H9 (cell line): ENCODE data around the gene TSTD2. TPM values are rescaled to one million over a fixed set of nuclear protein-coding genes. Genes with fewer than 3 reads are reported as not detected.

Experiments
- DNase-seq: peaks from one replicate; pipeline ENCODE4 v3.0.0-alpha.2; 2017
- H2AFZ ChIP-seq: one replicate; pipeline ENCODE4 v1.6.1; 2013; ENCODE audit warnings: mild to moderate bottlenecking, low read length, control low read depth, moderate library complexity
- H2AK5ac ChIP-seq: 2 replicates; pipeline ENCODE4 v1.6.1; 2013; ENCODE audit warnings: low read length, control low read depth, mixed read lengths; ENCODE audit not compliant: insufficient read length
- H2BK120ac ChIP-seq: one replicate; pipeline ENCODE4 v1.6.1; 2013; ENCODE audit warnings: low read depth, mild to moderate bottlenecking, low read length, control low read depth, inconsistent platforms; ENCODE audit not compliant: poor library complexity, severe bottlenecking
- H2BK12ac ChIP-seq: 2 replicates; pipeline ENCODE4 v1.6.1; 2013; ENCODE audit warnings: low read length, control low read depth, mixed read lengths, low read depth; ENCODE audit not compliant: insufficient read length
- H2BK15ac ChIP-seq: 2 replicates; pipeline ENCODE4 v1.6.1; 2013; ENCODE audit warnings: low read depth, low read length, control low read depth
- H2BK20ac ChIP-seq: one replicate; pipeline ENCODE4 v1.6.1; 2013; ENCODE audit warnings: low read depth, mild to moderate bottlenecking, low read length, control low read depth, inconsistent platforms; ENCODE audit not compliant: poor library complexity, severe bottlenecking
- H2BK5ac ChIP-seq: 2 replicates; pipeline ENCODE4 v1.6.1; 2013; ENCODE audit warnings: low read length, control low read depth, mixed read lengths; ENCODE audit not compliant: insufficient read length
- H3K14ac ChIP-seq: 2 replicates; pipeline ENCODE4 v1.6.1; 2013; ENCODE audit warnings: low read length, control low read depth; ENCODE audit not compliant: insufficient read depth
- H3K18ac ChIP-seq: 2 replicates; pipeline ENCODE4 v1.6.1; 2013; ENCODE audit warnings: low read depth, mild to moderate bottlenecking, mixed read lengths, low read length, control low read depth; ENCODE audit not compliant: insufficient read length
- H3K23ac ChIP-seq: 2 replicates; pipeline ENCODE4 v1.6.1; 2013; ENCODE audit warnings: low read length, control low read depth, mixed read lengths, low read depth; ENCODE audit not compliant: insufficient read length
- H3K23me2 ChIP-seq: 2 replicates; pipeline ENCODE4 v1.6.1; 2013; ENCODE audit warnings: low read depth, mild to moderate bottlenecking, mixed read lengths, low read length, control low read depth; ENCODE audit not compliant: insufficient read length, poor library complexity, severe bottlenecking
- H3K27ac ChIP-seq: 2 replicates; pipeline ENCODE4 v1.5.1; 2013; ENCODE audit warnings: low read length, control low read depth, mixed read lengths, low read depth; ENCODE audit not compliant: insufficient read length
- H3K27me3 ChIP-seq: 2 replicates; pipeline ENCODE4 v1.6.1; 2013; ENCODE audit warnings: low read length, control low read depth, inconsistent platforms; ENCODE audit not compliant: insufficient read depth
- H3K4ac ChIP-seq: 2 replicates; pipeline ENCODE4 v1.6.1; 2013; ENCODE audit warnings: low read depth, mild to moderate bottlenecking, control low read depth, inconsistent platforms, low read length, moderate library complexity
- H3K4me1 ChIP-seq: 2 replicates; pipeline ENCODE4 v1.6.1; 2013; ENCODE audit warnings: low read length, control low read depth, inconsistent platforms; ENCODE audit not compliant: insufficient read depth
- H3K4me2 ChIP-seq: 2 replicates; pipeline ENCODE4 v1.6.1; 2013; ENCODE audit warnings: low read length, control low read depth, mixed read lengths; ENCODE audit not compliant: insufficient read length, insufficient read depth
- H3K56ac ChIP-seq: 2 replicates; pipeline ENCODE4 v1.6.1; 2013; ENCODE audit warnings: low read depth, mild to moderate bottlenecking, mixed read lengths, low read length, control low read depth; ENCODE audit not compliant: insufficient read length
- H3K79me1 ChIP-seq: 2 replicates; pipeline ENCODE4 v1.6.1; 2013; ENCODE audit warnings: low read depth, mild to moderate bottlenecking, moderate library complexity, low read length, control low read depth, inconsistent platforms; ENCODE audit not compliant: insufficient read depth, poor library complexity, severe bottlenecking
- H3K79me2 ChIP-seq: 2 replicates; pipeline ENCODE4 v1.6.1; 2013; ENCODE audit warnings: low read length, control low read depth, inconsistent platforms; ENCODE audit not compliant: insufficient read depth
- H3K9ac ChIP-seq: 2 replicates; pipeline ENCODE4 v1.6.1; 2013; ENCODE audit warnings: low read length, control low read depth, mixed read lengths; ENCODE audit not compliant: insufficient read length; ENCODE audit errors: extremely low read depth
- H3K9me3 ChIP-seq: one replicate; pipeline ENCODE4 v1.6.1; 2013; ENCODE audit warnings: low read depth, low read length, inconsistent platforms; ENCODE audit not compliant: control insufficient read depth
- H3T11ph ChIP-seq: one replicate; pipeline ENCODE4 v1.6.1; 2013; ENCODE audit warnings: mild to moderate bottlenecking, low read length, control low read depth, inconsistent platforms
- H4K20me1 ChIP-seq: one replicate; pipeline ENCODE4 v1.6.1; 2013; ENCODE audit not compliant: control insufficient read depth, insufficient read length, insufficient read depth
- H4K5ac ChIP-seq: 2 replicates; pipeline ENCODE4 v1.6.1; 2013; ENCODE audit warnings: low read depth, mild to moderate bottlenecking, mixed read lengths, low read length, control low read depth; ENCODE audit not compliant: insufficient read length
- H4K8ac ChIP-seq: replicated peaks from 2 replicates; pipeline ENCODE4 v1.6.1; 2013; ENCODE audit warnings: low read length, control low read depth, mixed read lengths, low read depth; ENCODE audit not compliant: insufficient read length
- H4K91ac ChIP-seq: 2 replicates; pipeline ENCODE4 v1.6.1; 2013; ENCODE audit warnings: low read depth, mild to moderate bottlenecking, moderate library complexity, mixed read lengths, low read length, control low read depth; ENCODE audit not compliant: insufficient read length
- H3K27ac Mint-ChIP-seq, 3 experiments: 2 replicates in 2 of 3; 3 replicates in 1 of 3; pipeline ENCODE4 v1.8.0; 2020 to 2021; ENCODE audit warnings: mixed read lengths in 3 of 3, mild to moderate bottlenecking in 1 of 3, moderate library complexity in 1 of 3
- H3K27me3 Mint-ChIP-seq: 2 replicates; pipeline ENCODE4 v1.8.0; 2021; ENCODE audit warnings: low read depth, mild to moderate bottlenecking, moderate library complexity, mixed read lengths
- H3K36me3 Mint-ChIP-seq, 3 experiments: 2 replicates in 2 of 3; 3 replicates in 1 of 3; pipeline ENCODE4 v1.8.0; 2020 to 2021; ENCODE audit warnings: low read depth in 3 of 3, mixed read lengths in 3 of 3; ENCODE audit not compliant: insufficient read depth in 1 of 3
- H3K4me1 Mint-ChIP-seq, 2 experiments: 2 replicates each; pipeline ENCODE4 v1.8.0; 2020; ENCODE audit warnings: mixed read lengths in 2 of 2
- H3K4me3 Mint-ChIP-seq, 2 experiments: 2 replicates in 1 of 2; 3 replicates in 1 of 2; pipeline ENCODE4 v1.8.0; 2020 to 2021; ENCODE audit warnings: mild to moderate bottlenecking in 2 of 2, mixed read lengths in 2 of 2, moderate library complexity in 1 of 2
- H3K9me3 Mint-ChIP-seq, 2 experiments: 2 replicates in 1 of 2; 3 replicates in 1 of 2; pipeline ENCODE4 v1.8.0; 2020; ENCODE audit warnings: mild to moderate bottlenecking in 2 of 2, mixed read lengths in 2 of 2, moderate library complexity in 1 of 2
- WGBS: extraction: QIAGEN DNeasy Blood & Tissue Kit; methylation state at CpG from one replicate; pipeline ENCODE4 v1.1.7; 2013; ENCODE audit warnings: missing lambda C conversion rate, low lambda C conversion rate, mixed read lengths; ENCODE audit not compliant: insufficient read length; ENCODE audit errors: extremely low coverage; 5-methylcytosine and 5-hydroxymethylcytosine counted together
- total RNA-seq: library from RNA; stranded (reverse); gene quantifications from 2 replicates; pipeline ENCODE4 v1.2.1, GENCODE V29; 2021
- TF ChIP-seq, protein P1 (sequence below): fragments of 200-600 bp; sonication (generic); conservative IDR thresholded peaks from 3 replicates; pipeline ENCODE4 v1.8.0; 2021; ENCODE audit warnings: antibody characterized with exemption, mild to moderate bottlenecking

The TSTD2 gene
- total RNA-seq, 1 experiment from 2014 or later: 23.5 TPM

DNA sequence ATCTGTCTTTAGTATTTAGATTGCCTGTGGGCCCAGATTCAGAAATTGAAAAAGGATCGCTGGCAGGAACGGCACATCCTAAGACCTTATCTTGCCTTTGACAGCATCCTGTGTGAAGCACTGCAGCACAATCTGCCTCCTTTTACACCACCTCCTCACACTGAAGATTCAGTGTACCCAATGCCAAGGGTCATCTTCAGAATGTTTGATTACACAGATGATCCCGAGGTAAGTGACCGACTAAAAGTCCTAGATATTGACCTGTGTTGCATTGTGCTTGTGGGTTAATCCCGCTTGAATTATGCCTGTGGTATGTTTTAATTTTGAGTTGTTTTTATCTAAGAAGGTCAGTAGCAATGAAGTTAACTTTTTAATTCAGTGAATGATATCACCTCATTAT lies 14.8 kb upstream of the TSTD2 start:
- H3K23ac ChIP-seq: no peak overlapping the region
- no CpG with 5 or more reads among the region's 5 CpGs for WGBS
- H3K56ac ChIP-seq: no peak overlapping the region
- no peak overlapping the region for H3T11ph ChIP-seq
- no peak overlapping the region for H3K27ac Mint-ChIP-seq
- H3K23me2 ChIP-seq: no peaks in the 10 kb centered on the region
- H3K9me3 Mint-ChIP-seq: no peaks in the 10 kb centered on the region
- H3K4me3 Mint-ChIP-seq: no peak overlapping the region
- no peaks in the 10 kb centered on the region for H3K27me3 ChIP-seq
- no peak overlapping the region for H4K91ac ChIP-seq
- no peaks in the 10 kb centered on the region for H4K20me1 ChIP-seq
- peaks cover 25 to 67% (median 40%) of the 10 kb centered on the region in 3 experiments; a peak in 6 of 7 replicates for H3K36me3 Mint-ChIP-seq
- H4K8ac ChIP-seq: no peak overlapping the region
- H2BK20ac ChIP-seq: no peak overlapping the region
- H2BK15ac ChIP-seq: no peak overlapping the region
- TF ChIP-seq, protein P1, sequence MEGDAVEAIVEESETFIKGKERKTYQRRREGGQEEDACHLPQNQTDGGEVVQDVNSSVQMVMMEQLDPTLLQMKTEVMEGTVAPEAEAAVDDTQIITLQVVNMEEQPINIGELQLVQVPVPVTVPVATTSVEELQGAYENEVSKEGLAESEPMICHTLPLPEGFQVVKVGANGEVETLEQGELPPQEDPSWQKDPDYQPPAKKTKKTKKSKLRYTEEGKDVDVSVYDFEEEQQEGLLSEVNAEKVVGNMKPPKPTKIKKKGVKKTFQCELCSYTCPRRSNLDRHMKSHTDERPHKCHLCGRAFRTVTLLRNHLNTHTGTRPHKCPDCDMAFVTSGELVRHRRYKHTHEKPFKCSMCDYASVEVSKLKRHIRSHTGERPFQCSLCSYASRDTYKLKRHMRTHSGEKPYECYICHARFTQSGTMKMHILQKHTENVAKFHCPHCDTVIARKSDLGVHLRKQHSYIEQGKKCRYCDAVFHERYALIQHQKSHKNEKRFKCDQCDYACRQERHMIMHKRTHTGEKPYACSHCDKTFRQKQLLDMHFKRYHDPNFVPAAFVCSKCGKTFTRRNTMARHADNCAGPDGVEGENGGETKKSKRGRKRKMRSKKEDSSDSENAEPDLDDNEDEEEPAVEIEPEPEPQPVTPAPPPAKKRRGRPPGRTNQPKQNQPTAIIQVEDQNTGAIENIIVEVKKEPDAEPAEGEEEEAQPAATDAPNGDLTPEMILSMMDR: no peak
- no peak overlapping the region for H3K27ac ChIP-seq
- H2AFZ ChIP-seq: no peak overlapping the region
- H4K5ac ChIP-seq: no peak overlapping the region
- H3K14ac ChIP-seq: no peak overlapping the region
- H3K79me1 ChIP-seq: no peaks in the 10 kb centered on the region
- H2BK120ac ChIP-seq: no peak overlapping the region
- no peak overlapping the region for H2AK5ac ChIP-seq
- no peaks in the 10 kb centered on the region for H3K79me2 ChIP-seq
- no peak overlapping the region for H3K4me2 ChIP-seq
- no peak overlapping the region for H3K18ac ChIP-seq
- DNase-seq: no peak
- no peak overlapping the region for H3K4ac ChIP-seq
- no peaks in the 10 kb centered on the region for H3K4me1 ChIP-seq
- H3K27me3 Mint-ChIP-seq: no peaks in the 10 kb centered on the region
- no peak overlapping the region for H2BK12ac ChIP-seq
- H3K9ac ChIP-seq: no peak overlapping the region
- H3K9me3 ChIP-seq: no peaks in the 10 kb centered on the region
- H2BK5ac ChIP-seq: no peak overlapping the region
- H3K4me1 Mint-ChIP-seq: peaks cover 7 to 10% of the 10 kb centered on the region in 2 experiments
